ENCODE measurements around the gene ASPHD1.
"Not testable (repeated sequence)": the region's sequence is repeated elsewhere in the genome, so short reads cannot be mapped to it uniquely, and the experiment has no call there.

The ASPHD1 gene

GRCh38 chr16:29922326-29922725 lies 22.0 kb downstream of the ASPHD1 start:
- no peak for TF ChIP-seq CTCF (IDR thresholded peaks at IDR 0.05; ENCODE audit: low read depth, low read length, missing control alignments)
- no peak overlapping the region for H3K4me3 ChIP-seq (ENCODE audit: low read depth, low read length)

GRCh38 chr16:29922986-29923501 lies 22.8 kb downstream of the ASPHD1 start:
- H3K4me3 ChIP-seq (ENCODE audit: low read depth, low read length): no peak overlapping the region
- no peak for TF ChIP-seq CTCF (IDR thresholded peaks at IDR 0.05; ENCODE audit: low read depth, low read length, missing control alignments)
- no peak for DNase-seq (ENCODE audit: low read depth)

More at GRCh38 chr16:29922326-29922725, 22.0 kb downstream of the ASPHD1 start:
- no peak for DNase-seq (ENCODE audit: low read depth)

- TF ChIP-seq CTCF (IDR thresholded peaks at IDR 0.05; ENCODE audit: low read depth, low read length, missing control alignments): no peak
- peak overlapping the region; percentile 88 for H3K4me3 ChIP-seq (ENCODE audit: low read depth, low read length)
- DNase-seq (ENCODE audit: low read depth): no peak
Measured at GRCh38 chr16:29925105-29925756, 24.9 kb downstream of the ASPHD1 start.

- H3K4me3 ChIP-seq (ENCODE audit: low read depth, low read length): peak within 1 kb of the TSS; percentile 88
- no peak for TF ChIP-seq CTCF (IDR thresholded peaks at IDR 0.05; ENCODE audit: low read depth, low read length, missing control alignments)
- peak; percentile 44 for DNase-seq (ENCODE audit: low read depth)
Measured at GRCh38 chr16:29925781-29926710, 25.8 kb downstream of the ASPHD1 start, which contains the start of gene KCTD13. Gene KCTD13 (minus strand): TSS chr16:29926226. CDS start chr16:29926033, 193 bp downstream.

- no peak for TF ChIP-seq CTCF (IDR thresholded peaks at IDR 0.05; ENCODE audit: low read depth, low read length, missing control alignments)
- no peak for DNase-seq (ENCODE audit: low read depth)
- peak overlapping the region; percentile 88 for H3K4me3 ChIP-seq (ENCODE audit: low read depth, low read length)
Measured at GRCh38 chr16:29926711-29927052, 26.4 kb downstream of the ASPHD1 start.

GRCh38 chr16:29927070-29927905 lies 27.0 kb downstream of the ASPHD1 start:
- H3K4me3 ChIP-seq (ENCODE audit: low read depth, low read length): peak overlapping the region; percentile 88; the same call in 1 of the 2 replicates
- no peak for DNase-seq (ENCODE audit: low read depth)
- TF ChIP-seq CTCF (IDR thresholded peaks at IDR 0.05; ENCODE audit: low read depth, low read length, missing control alignments): no peak

- DNase-seq (ENCODE audit: low read depth); H3K4me3 ChIP-seq (ENCODE audit: low read depth, low read length): not testable (repeated sequence)
Measured at GRCh38 chr16:29931750-29932149, 31.5 kb downstream of the ASPHD1 start.
